T-cell (primary cell): ENCODE data around the gene ZNF777. TPM values are rescaled to one million over a fixed set of nuclear protein-coding genes. Genes with fewer than 3 reads are reported as not detected.
A peak's percentile ranks its signal among the peaks of the same experiment; 100 is the strongest.

Source experiments
- ATAC-seq, 4 experiments: fragments of 200-7000 bp in 3 of 4; fragments of 150-1000 bp in 1 of 4; cut with Tn5 transposase; replicated peaks in 1 of 4; 1 replicate in 3 of 4; 2 replicates in 1 of 4; pipeline ENCODE4 v1.10.0; 2021; ENCODE audit warnings: moderate library complexity in 3 of 4, mild to moderate bottlenecking in 2 of 4, moderate number of reproducible peaks in 1 of 4
- CTCF ChIA-PET, 2 donors: fragments of 300-600 bp; sonication (Branson Sonifier 250); formaldehyde crosslinking; loops; one replicate each; lab custom pipeline; 2022; ENCODE audit warnings: antibody characterized with exemption in 2 of 2; lab: Charles Lee
- POLR2A ChIA-PET, 2 donors: fragments of 300-600 bp; sonication (Branson Sonifier 250); formaldehyde crosslinking; loops; one replicate each; lab custom pipeline; 2022; ENCODE audit warnings: antibody characterized with exemption in 2 of 2; lab: Charles Lee
- DNase-seq, 35 experiments: peaks; one replicate each; pipeline versions ENCODE4 v3.0.0 to v3.0.0-alpha.2; 2013 to 2023
- H3K27ac ChIP-seq: one replicate; pipeline ENCODE4 v1.5.1; 2013; ENCODE audit warnings: low read length
- H3K27me3 ChIP-seq, 2 experiments: replicated peaks in 1 of 2; 1 replicate in 1 of 2; 2 replicates in 1 of 2; pipeline versions ENCODE4 v1.6.1 to v1.7.0; 2013; ENCODE audit warnings: low read length in 1 of 2, mixed read lengths in 1 of 2; ENCODE audit not compliant: control insufficient read depth in 2 of 2, insufficient read depth in 2 of 2; ENCODE audit errors: extremely low read depth in 1 of 2
- H3K36me3 ChIP-seq, 2 donors: 1 replicate in 1 of 2; 2 replicates in 1 of 2; pipeline versions ENCODE4 v1.6.1 to v1.7.0; 2013; ENCODE audit warnings: low read length in 1 of 2; ENCODE audit not compliant: control insufficient read depth in 2 of 2, insufficient read depth in 1 of 2; ENCODE audit errors: extremely low read depth in 1 of 2
- H3K4me1 ChIP-seq, 2 experiments: 1 replicate in 1 of 2; 2 replicates in 1 of 2; pipeline versions ENCODE4 v1.6.1 to v1.7.0; 2013; ENCODE audit warnings: low read length in 2 of 2, mixed read lengths in 1 of 2; ENCODE audit not compliant: insufficient read depth in 2 of 2, control insufficient read depth in 1 of 2; ENCODE audit errors: extremely low read depth in 1 of 2
- H3K4me3 ChIP-seq, 2 donors: 1 replicate in 1 of 2; 2 replicates in 1 of 2; pipeline versions ENCODE4 v1.5.1 to v1.7.0; 2013; ENCODE audit warnings: mild to moderate bottlenecking in 2 of 2, low read length in 1 of 2, moderate library complexity in 1 of 2; ENCODE audit not compliant: control insufficient read depth in 1 of 2; ENCODE audit errors: extremely low read depth in 1 of 2
- H3K9me3 ChIP-seq: 2 replicates; pipeline ENCODE4 v1.7.0; 2013
- H3K27ac Mint-ChIP-seq, 2 donors: one replicate each; pipeline ENCODE4 v1.8.0; 2020 to 2021; ENCODE audit warnings: mild to moderate bottlenecking in 2 of 2, mixed read lengths in 2 of 2
- H3K27me3 Mint-ChIP-seq, 2 donors: one replicate each; pipeline ENCODE4 v1.8.0; 2021 to 2022; ENCODE audit warnings: mixed read lengths in 2 of 2
- H3K36me3 Mint-ChIP-seq: one replicate; pipeline ENCODE4 v1.8.0; 2021; ENCODE audit warnings: mixed read lengths
- H3K4me1 Mint-ChIP-seq, 3 donors: one replicate each; pipeline ENCODE4 v1.8.0; 2020 to 2022; ENCODE audit warnings: mixed read lengths in 3 of 3, mild to moderate bottlenecking in 1 of 3
- H3K4me3 Mint-ChIP-seq, 3 donors: one replicate each; pipeline ENCODE4 v1.8.0; 2020 to 2022; ENCODE audit warnings: mild to moderate bottlenecking in 3 of 3, mixed read lengths in 3 of 3, moderate library complexity in 3 of 3
- H3K9me3 Mint-ChIP-seq, 3 donors: one replicate each; pipeline ENCODE4 v1.8.0; 2020 to 2022; ENCODE audit warnings: mixed read lengths in 3 of 3
- WGBS: methylation state at CpG from one replicate; pipeline ENCODE4 v1.1.5; 2013; ENCODE audit warnings: missing lambda C conversion rate; ENCODE audit not compliant: insufficient coverage; 5-methylcytosine and 5-hydroxymethylcytosine counted together
- total RNA-seq, 35 experiments: library from RNA in 6 of 35; stranded (reverse) in 6 of 35; fragments of 120-200 nt in 1 of 35; gene quantifications; one replicate each; pipeline versions ENCODE4 v1.2.1 to v1.2.4 and lab custom pipeline; 2013 to 2026

ZNF777 gene
- total RNA-seq, 5 donors from 2014 or later (not counting 1 experiment from before 2014, with no cell fraction given): 13.2 to 22.5 (median 19.8) TPM

DNA sequence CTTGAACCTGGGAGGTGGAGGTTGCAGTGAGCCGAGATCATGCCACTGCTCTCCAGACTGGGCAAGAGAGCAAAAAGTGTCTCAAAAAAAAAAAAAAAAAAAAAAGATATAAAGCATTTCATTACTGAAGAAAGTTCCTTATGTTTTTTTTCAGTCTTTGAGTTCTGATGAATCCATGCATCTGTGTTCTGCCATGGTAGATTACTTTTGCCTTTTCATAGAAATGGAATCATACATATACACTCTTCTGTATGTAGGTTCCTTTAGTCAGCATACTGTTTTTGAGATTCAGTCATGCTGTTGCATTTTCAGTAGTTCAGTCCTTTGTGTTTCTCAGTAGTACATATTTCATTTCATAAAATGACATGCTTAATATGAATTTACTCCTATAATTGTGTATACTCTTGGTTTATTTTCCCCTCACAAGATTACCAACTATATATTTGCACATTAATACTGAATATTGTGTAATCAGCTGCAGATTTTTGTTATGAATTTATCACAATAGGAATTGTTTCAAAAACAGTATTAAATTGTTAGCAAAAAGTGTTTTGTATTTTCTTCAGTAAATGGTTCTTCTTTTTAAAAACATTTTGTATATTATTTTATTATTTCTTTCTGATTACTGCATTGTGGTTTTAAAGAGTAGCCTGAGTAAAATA lies 2.8 kb upstream of the ZNF777 start:
- Histone ChIP-seq H3K36me3 (no peaks in the 10 kb centered on the region), H3K27ac (no peak overlapping the region), H3K4me1 (peaks cover 5 to 17% of the 10 kb centered on the region in 2 experiments), H3K4me3 (no peak overlapping the region), H3K9me3 (peaks cover 2% of the 10 kb centered on the region), H3K27me3 (peaks cover 0 to 7% of the 10 kb centered on the region in 2 experiments)
- ATAC-seq (no peak), DNase-seq (no peak)
- Mint-ChIP-seq H3K4me1 (peaks cover 9 to 13% (median 11%) of the 10 kb centered on the region in 3 donors), H3K4me3 (no peak overlapping the region), H3K27me3 (peaks cover 13 to 14% of the 10 kb centered on the region in 2 donors), H3K36me3 (no peaks in the 10 kb centered on the region), H3K9me3 (peaks cover 0 to 4% (median 0%) of the 10 kb centered on the region in 3 donors), H3K27ac (no peak overlapping the region)
- POLR2A ChIA-PET: no interaction called here
- no CpG with 5 or more reads among the region's 1 CpG for WGBS
- CTCF ChIA-PET: interaction anchor here in 1 of 2 donors (0.5 kb wide), 1 partner anchor 277 kb away, joined by 3 read pairs; no protein-coding TSS in a partner anchor

DNA sequence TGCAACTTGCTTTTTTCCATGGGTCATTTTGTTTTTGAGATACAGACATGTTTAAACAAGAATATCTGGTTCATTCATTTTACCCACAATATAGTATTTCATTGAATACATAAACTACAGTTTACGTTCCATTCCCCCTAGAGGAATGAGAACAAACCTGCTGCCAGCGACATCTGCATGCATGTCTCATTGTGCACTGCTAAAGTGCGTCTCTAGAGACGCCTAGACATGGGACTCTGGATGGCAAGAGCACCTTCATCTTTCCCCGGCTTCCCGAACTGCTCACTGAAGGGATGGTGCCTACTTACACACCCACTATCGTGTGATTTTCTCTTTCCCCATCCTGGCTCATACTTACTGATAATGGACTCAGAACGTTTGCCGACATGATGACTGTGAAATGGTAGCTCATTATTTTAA lies 1.2 kb upstream of the ZNF777 start:
- H3K27ac ChIP-seq: no peak overlapping the region
- Mint-ChIP-seq H3K9me3 (peaks cover 0 to 4% (median 0%) of the 10 kb centered on the region in 3 donors), H3K4me3 (peak overlapping the region; percentile 39 to 83 (median 62)), H3K4me1 (peaks cover 22 to 28% (median 24%) of the 10 kb centered on the region in 3 donors), H3K36me3 (peaks cover under 1% of the 10 kb centered on the region), H3K27ac (no peak overlapping the region), H3K27me3 (peaks cover 13 to 14% of the 10 kb centered on the region in 2 donors)
- CTCF ChIA-PET: interaction anchor here in 1 of 2 donors (1.1 kb wide), 1 partner anchor 1765 kb away, joined by 3 read pairs; the partner anchor contains the start of gene ABCF2
- POLR2A ChIA-PET: no interaction called here
- peaks cover 0 to 7% of the 10 kb centered on the region in 2 experiments for H3K27me3 ChIP-seq
- ATAC-seq: no peak
- H3K4me3 ChIP-seq: no peak overlapping the region
- 82% methylated on average over 3 of the region's 9 CpGs for WGBS
- DNase-seq: no peak
- peaks cover 2% of the 10 kb centered on the region for H3K9me3 ChIP-seq
- H3K4me1 ChIP-seq: peaks cover 6 to 24% of the 10 kb centered on the region in 2 experiments
- H3K36me3 ChIP-seq: no peaks in the 10 kb centered on the region

DNA sequence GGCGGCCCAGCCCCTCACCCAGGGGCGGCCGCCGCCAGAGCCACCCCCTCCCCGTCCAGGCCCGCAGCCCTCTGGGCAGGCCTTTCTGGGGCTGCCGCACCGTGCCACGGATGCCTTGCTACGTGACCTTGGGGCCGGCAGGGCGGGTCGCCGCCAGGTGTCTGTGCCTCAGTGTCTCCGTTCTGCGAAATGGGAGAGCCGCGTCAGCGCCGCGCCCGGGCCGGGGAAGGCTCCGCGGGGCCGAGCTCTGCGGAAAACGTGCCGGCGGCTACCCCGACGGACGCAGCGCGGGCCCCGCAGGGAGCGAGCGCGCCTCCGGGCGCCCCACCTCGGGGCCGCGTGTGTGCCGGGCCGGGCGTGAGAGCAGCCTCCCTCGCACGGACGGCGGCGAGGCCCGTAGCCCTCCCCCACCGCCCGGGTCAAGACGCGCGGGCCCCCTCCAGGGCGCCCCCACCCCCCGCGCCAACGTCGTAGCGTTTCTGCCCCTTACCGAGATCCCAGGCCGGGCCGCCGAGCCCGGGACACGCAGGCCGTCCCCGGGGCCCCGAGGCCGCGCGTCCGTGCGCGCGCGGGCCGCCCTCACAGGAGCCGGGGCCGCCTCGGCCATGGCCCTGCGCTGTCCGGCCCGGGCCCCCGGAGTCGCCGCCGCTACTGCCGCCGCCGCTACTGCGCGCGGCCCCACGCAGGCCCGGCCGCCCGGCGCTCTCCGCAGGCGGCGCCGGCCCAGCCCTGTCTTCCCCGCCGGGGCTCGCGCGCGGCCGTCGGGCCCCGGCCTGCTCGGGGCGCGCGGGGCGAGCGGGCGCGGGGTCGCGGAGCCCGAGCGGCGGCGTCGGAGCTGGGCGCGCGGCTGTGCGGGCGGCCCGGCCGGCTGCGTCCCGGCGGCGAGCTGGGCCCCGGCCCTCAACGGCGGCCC lies 1.1 kb downstream of the ZNF777 start:
- CTCF ChIA-PET: interaction anchor here in 1 of 2 donors (0.6 to 1.8 kb wide), 9 partner anchors 15 to 595 kb away, joined by 3 to 8 read pairs (median 4); partner anchors contain the start of genes ZNF398 and ZNF783

DNA sequence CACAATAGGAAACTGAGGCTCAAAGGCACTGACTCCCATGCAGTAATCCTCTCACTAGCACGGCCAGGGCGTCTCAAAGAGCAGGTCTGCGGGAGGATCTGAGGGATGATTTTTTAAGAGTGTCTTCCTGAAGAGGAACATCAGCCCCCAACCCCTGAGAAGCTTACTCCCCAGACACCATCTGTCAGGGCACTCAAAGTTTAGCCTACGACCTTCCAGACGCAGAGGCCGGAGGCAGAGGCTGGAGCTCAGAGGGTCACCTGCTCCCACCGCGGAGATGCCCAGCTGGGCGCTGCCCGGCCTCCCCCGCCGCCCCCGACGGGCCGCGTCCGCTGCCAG lies 1.7 kb downstream of the ZNF777 start:
- H3K27ac Mint-ChIP-seq: no peak overlapping the region
- Histone ChIP-seq H3K4me3 (peak overlapping the region in 1 of 2 donors; percentile 7), H3K27ac (no peak overlapping the region), H3K9me3 (no peaks in the 10 kb centered on the region), H3K4me1 (peaks cover 6 to 24% of the 10 kb centered on the region in 2 experiments), H3K27me3 (no peaks in the 10 kb centered on the region), H3K36me3 (peaks cover 8 to 23% of the 10 kb centered on the region in 2 donors)
- H3K36me3 Mint-ChIP-seq: peaks cover 20% of the 10 kb centered on the region
- POLR2A ChIA-PET: interaction anchor here in 1 of 2 donors (0.6 kb wide), 1 partner anchor 57 kb away, joined by 4 read pairs; no protein-coding TSS in a partner anchor
- DNase-seq (no peak), ATAC-seq (no peak)
- H3K27me3 Mint-ChIP-seq: peaks cover under 1 to 3% of the 10 kb centered on the region in 2 donors
- H3K9me3 Mint-ChIP-seq: no peaks in the 10 kb centered on the region
- H3K4me1 Mint-ChIP-seq: peaks cover 31 to 33% (median 32%) of the 10 kb centered on the region in 3 donors
- CTCF ChIA-PET: interaction anchor here in 1 of 2 donors (0.6 kb wide), 1 partner anchor 30 kb away, joined by 3 read pairs; no protein-coding TSS in a partner anchor
- H3K4me3 Mint-ChIP-seq: peak overlapping the region; percentile 74 to 83 (median 75)
- 59% methylated on average over 13 of the region's 17 CpGs for WGBS

More for the DNA sequence above, 1.1 kb downstream of the ZNF777 start:
- peaks cover 6 to 24% of the 10 kb centered on the region in 2 experiments for H3K4me1 ChIP-seq
- Mint-ChIP-seq H3K36me3 (peaks cover 17% of the 10 kb centered on the region), H3K9me3 (no peaks in the 10 kb centered on the region), H3K4me3 (peak overlapping the region in 1 of 3 donors; percentile 83), H3K27me3 (peaks cover 6 to 9% of the 10 kb centered on the region in 2 donors), H3K27ac (no peak overlapping the region), H3K4me1 (peaks cover 31 to 33% (median 31%) of the 10 kb centered on the region in 3 donors)
- H3K9me3 ChIP-seq: no peaks in the 10 kb centered on the region
- H3K36me3 ChIP-seq: peaks cover 7 to 17% of the 10 kb centered on the region in 2 donors
- DNase-seq (no peak), ATAC-seq (peak; percentile 26 to 36 (median 34))
- POLR2A ChIA-PET: interaction anchor here (0.5 to 0.6 kb wide), 3 partner anchors 58 to 1178 kb away, joined by 3 to 4 read pairs (median 3); no protein-coding TSS in a partner anchor
- no peak overlapping the region for H3K27ac ChIP-seq
- peak overlapping the region; percentile 58 to 76 for H3K4me3 ChIP-seq
- H3K27me3 ChIP-seq: peaks cover 0 to 3% of the 10 kb centered on the region in 2 experiments
- WGBS: 3% methylated on average over 145 of the region's 145 CpGs

DNA sequence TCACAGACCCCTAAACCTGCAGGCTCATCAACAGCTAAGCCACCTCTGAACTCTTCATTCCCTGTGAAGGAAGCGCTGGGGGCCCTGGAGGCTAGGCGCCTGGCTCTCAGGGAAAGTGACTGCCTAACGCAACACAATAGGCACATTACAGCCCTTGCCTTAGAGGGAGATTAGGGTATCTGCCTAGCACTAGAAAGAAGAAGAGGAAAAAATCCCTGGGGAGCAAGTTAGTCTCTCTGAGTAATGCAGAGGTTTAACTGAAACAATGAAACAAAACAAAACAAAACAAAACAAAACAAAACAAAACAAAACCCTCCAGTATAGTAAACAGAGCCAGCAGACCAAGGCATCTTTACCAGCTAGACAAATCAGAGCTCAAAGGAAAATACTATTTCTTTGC lies 2.6 kb downstream of the ZNF777 start:
- Histone ChIP-seq H3K27ac (no peak overlapping the region), H3K9me3 (no peaks in the 10 kb centered on the region), H3K4me1 (peaks cover 6 to 24% of the 10 kb centered on the region in 2 experiments), H3K36me3 (peaks cover 12 to 31% of the 10 kb centered on the region in 2 donors), H3K4me3 (no peak overlapping the region), H3K27me3 (no peaks in the 10 kb centered on the region)
- peak overlapping the region in 1 of 2 donors; percentile 48 for H3K27ac Mint-ChIP-seq
- DNase-seq: no peak
- WGBS: no CpG with 5 or more reads among the region's 3 CpGs
- H3K9me3 Mint-ChIP-seq: no peaks in the 10 kb centered on the region
- H3K4me1 Mint-ChIP-seq: peaks cover 31 to 36% (median 32%) of the 10 kb centered on the region in 3 donors
- CTCF ChIA-PET: interaction anchor here (0.6 kb wide), 2 partner anchors 134 to 1827 kb away, joined by 3 to 10 read pairs; no protein-coding TSS in a partner anchor
- H3K36me3 Mint-ChIP-seq: peaks cover 23% of the 10 kb centered on the region
- ATAC-seq: no peak
- H3K4me3 Mint-ChIP-seq: peak overlapping the region; percentile 74 to 83 (median 75)
- no peaks in the 10 kb centered on the region for H3K27me3 Mint-ChIP-seq
- POLR2A ChIA-PET: interaction anchor here in 1 of 2 donors (0.6 kb wide), 1 partner anchor 24 kb away, joined by 3 read pairs; no protein-coding TSS in a partner anchor
